HG03469 (cell line): Measurements from ENCODE around the gene FRMD4A.

Experiments
- ATAC-seq: cut with Tn5 transposase; IDR thresholded peaks from one replicate; pipeline ENCODE4 v1.9.1; 2021; ENCODE audit warnings: mild to moderate bottlenecking, moderate library complexity, moderate number of reproducible peaks; ENCODE audit not compliant: unreplicated experiment

The FRMD4A gene

DNA sequence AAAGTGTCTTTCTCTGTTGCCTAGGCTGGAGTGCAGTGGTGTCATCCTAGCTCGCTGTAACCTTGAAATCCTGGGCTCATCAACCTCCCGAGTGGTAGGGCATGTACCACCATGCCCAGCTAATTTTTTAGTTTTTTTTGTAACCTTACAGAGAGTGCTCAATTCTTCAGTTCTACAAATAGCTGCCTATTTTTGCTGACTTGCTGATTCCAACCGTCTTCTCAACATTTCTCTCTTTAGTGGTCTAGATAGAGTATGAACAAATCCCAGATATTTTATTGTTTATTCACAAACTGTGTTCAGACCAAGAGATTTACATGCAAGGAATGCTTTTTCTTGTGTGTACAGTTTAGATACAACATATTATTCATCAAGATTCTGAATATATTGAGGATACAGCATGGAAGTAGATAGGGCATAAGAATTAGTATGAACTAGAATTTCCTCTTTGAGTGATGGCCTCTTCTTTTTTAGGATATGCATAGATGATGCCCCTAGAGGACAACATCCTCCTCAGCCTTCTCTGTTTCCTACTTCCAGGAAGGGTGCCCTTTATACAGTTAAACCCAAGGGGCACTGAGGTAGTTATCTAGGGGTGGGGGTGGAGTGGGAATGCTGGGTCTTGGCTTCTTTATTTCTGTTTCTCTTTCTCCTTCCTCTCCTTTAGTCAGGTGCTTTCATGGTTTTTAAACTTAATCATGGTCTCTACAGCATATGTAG is 717.9 kb downstream of the FRMD4A start:
- ATAC-seq, result no peak

DNA sequence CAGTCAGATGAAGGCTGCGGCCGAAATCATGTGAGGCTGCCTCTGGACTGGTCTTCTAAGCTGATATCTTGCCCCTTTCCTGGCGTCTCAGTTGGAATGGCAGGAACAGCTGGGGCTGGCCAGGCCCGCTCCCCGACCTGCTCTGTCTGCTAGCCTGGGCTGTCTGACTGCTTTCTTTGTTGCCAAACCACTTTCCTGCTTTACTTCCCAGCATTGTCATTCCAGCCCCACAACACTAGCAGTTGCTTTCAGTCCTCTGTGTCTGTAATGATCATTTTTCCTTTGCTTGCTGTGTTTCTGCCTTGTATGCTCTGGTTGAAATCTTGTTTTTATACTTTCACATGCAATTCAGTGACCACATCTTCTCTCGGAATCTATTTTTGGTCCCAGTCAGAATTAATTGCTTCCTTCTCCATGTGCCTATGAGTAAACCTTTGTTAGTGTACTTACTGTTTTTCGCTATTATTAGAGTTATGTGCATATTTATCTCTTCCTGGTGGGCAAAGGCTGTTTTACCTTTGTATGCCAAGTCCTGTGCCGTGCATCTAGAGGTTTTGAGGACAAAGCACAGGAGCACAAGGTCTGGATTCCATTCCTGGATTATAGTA is 722.4 kb downstream of the FRMD4A start:
- ATAC-seq, result no peak

GRCh38 chr10:13604357-13605040 is 726.2 kb downstream of the FRMD4A start:
- ATAC-seq, result no peak

DNA sequence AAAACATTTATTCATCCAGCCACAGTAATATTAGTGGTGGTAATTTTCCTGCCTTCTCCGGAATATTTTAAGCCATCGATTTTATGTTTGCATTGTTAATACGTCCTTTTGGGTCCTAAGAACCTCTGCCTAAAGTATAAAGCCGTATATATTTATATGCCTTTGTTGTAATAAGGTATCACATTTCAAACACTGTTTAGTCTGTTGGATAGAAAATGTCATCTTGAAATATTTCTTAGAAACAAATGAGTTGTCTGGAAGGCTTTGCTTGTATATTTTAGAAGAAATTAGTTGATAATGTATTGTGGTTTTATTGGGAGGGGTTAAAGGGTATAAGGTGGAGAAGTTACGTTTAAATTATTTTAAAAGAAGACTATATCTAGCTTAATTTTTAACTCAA is 732.8 kb downstream of the FRMD4A start:
- no peak for ATAC-seq

- ATAC-seq, result no peak
These were observed 736.1 kb downstream of the FRMD4A start for GRCh38 chr10:13594641-13595040.
